HEK293 (cell line): ENCODE data around the gene MMAB.
A peak's percentile ranks its signal among the peaks of the same experiment; 100 is the strongest.

ENCODE experiments used
- CTCF ChIA-PET: fragments of 350-600 bp; formaldehyde crosslinking; extraction: SDS; loops from one replicate; lab custom pipeline; 2021; ENCODE audit warnings: antibody characterized with exemption; lab: Yijun Ruan, JAX
- POLR2A ChIA-PET: fragments of 300-600 bp; formaldehyde crosslinking; extraction: SDS; loops from one replicate; lab custom pipeline; 2020; ENCODE audit warnings: antibody characterized with exemption, inconsistent platforms; lab: Yijun Ruan, JAX
- H3K27ac ChIP-seq: fragments of 200-500 bp; sonication (Bioruptor generic); 2 replicates; pipeline ENCODE4 v1.5.1; 2014; ENCODE audit warnings: low read depth, low read length, control low read depth, inconsistent platforms; ENCODE audit errors: extremely low read depth
- H3K36me3 ChIP-seq, 2 experiments: fragments of 200-500 bp in 1 of 2; sonication (Bioruptor generic) in 1 of 2; 1 replicate in 1 of 2; 2 replicates in 1 of 2; pipeline ENCODE4 v1.5.1; 2014 to 2017; ENCODE audit warnings: inconsistent platforms in 2 of 2, low read length in 2 of 2; ENCODE audit not compliant: control insufficient read depth in 2 of 2, insufficient read depth in 1 of 2
- H3K4me1 ChIP-seq: fragments of 200-500 bp; sonication (Bioruptor generic); 2 replicates; pipeline ENCODE4 v1.5.1; 2014; ENCODE audit warnings: mild to moderate bottlenecking, low read length, inconsistent platforms; ENCODE audit not compliant: control insufficient read depth, insufficient read depth
- H3K4me3 ChIP-seq: 2 replicates; pipeline ENCODE4 v1.5.1; 2011; ENCODE audit warnings: low read depth, mild to moderate bottlenecking, control low read depth, low read length, moderate library complexity
- H3K9me3 ChIP-seq: fragments of 200-500 bp; sonication (Bioruptor generic); 2 replicates; pipeline ENCODE4 v1.5.1; 2014; ENCODE audit warnings: low read depth, low read length, inconsistent platforms; ENCODE audit not compliant: control insufficient read depth, insufficient read depth
- INSM2 ChIP-seq: fragments of 450-650 bp; formaldehyde crosslinking; IDR thresholded peaks from 2 replicates; pipeline ENCODE4 v1.5.1; 2016; ENCODE audit warnings: missing biosample characterization, missing genetic modification characterization
- YY2 ChIP-seq: fragments of 450-650 bp; formaldehyde crosslinking; IDR thresholded peaks from 2 replicates; pipeline ENCODE4 v1.5.1; 2016; ENCODE audit warnings: missing biosample characterization, missing genetic modification characterization
- ZIC2 ChIP-seq: fragments of 450-650 bp; formaldehyde crosslinking; IDR thresholded peaks from 2 replicates; pipeline ENCODE4 v1.5.1; 2016; ENCODE audit warnings: missing biosample characterization, missing genetic modification characterization
- ZNF114 ChIP-seq: fragments of 450-650 bp; formaldehyde crosslinking; IDR thresholded peaks from 2 replicates; pipeline ENCODE4 v1.5.0; 2017; ENCODE audit warnings: missing biosample characterization, missing genetic modification characterization
- ZNF18 ChIP-seq: fragments of 450-650 bp; formaldehyde crosslinking; IDR thresholded peaks from 2 replicates; pipeline ENCODE4 v1.5.1; 2016; ENCODE audit warnings: missing biosample characterization, missing genetic modification characterization
- ZNF184 ChIP-seq: fragments of 450-650 bp; IDR thresholded peaks from 2 replicates; pipeline ENCODE4 v1.5.1; 2018; ENCODE audit warnings: missing biosample characterization, mild to moderate bottlenecking, missing genetic modification characterization
- ZNF221 ChIP-seq: fragments of 450-650 bp; formaldehyde crosslinking; IDR thresholded peaks from 2 replicates; pipeline ENCODE4 v1.5.1; 2017; ENCODE audit warnings: missing biosample characterization, missing genetic modification characterization, borderline replicate concordance
- ZNF26 ChIP-seq: fragments of 450-650 bp; formaldehyde crosslinking; IDR thresholded peaks from 2 replicates; pipeline ENCODE4 v1.5.1; 2016; ENCODE audit warnings: missing biosample characterization, missing genetic modification characterization
- ZNF341 ChIP-seq: fragments of 450-650 bp; formaldehyde crosslinking; IDR thresholded peaks from 2 replicates; pipeline ENCODE4; 2016; ENCODE audit warnings: low read depth, missing biosample characterization, missing genetic modification characterization
- ZNF398 ChIP-seq: fragments of 450-650 bp; formaldehyde crosslinking; IDR thresholded peaks from 2 replicates; pipeline ENCODE4 v1.5.1; 2017; ENCODE audit warnings: missing biosample characterization, missing genetic modification characterization
- ZNF510 ChIP-seq: fragments of 450-650 bp; formaldehyde crosslinking; IDR thresholded peaks from 2 replicates; pipeline ENCODE4 v1.5.1; 2018; ENCODE audit warnings: mild to moderate bottlenecking, missing genetic modification characterization, missing biosample characterization; ENCODE audit not compliant: insufficient replicate concordance
- ZNF624 ChIP-seq: fragments of 450-650 bp; formaldehyde crosslinking; IDR thresholded peaks from 2 replicates; pipeline ENCODE4 v1.5.1; 2017; ENCODE audit warnings: missing biosample characterization, missing genetic modification characterization
- ZNF837 ChIP-seq: fragments of 450-650 bp; formaldehyde crosslinking; IDR thresholded peaks from 2 replicates; pipeline ENCODE4 v1.5.1; 2016; ENCODE audit warnings: missing biosample characterization, missing genetic modification characterization
- ZSCAN16 ChIP-seq: fragments of 450-650 bp; formaldehyde crosslinking; IDR thresholded peaks from 2 replicates; pipeline ENCODE4 v1.5.1; 2016; ENCODE audit warnings: missing biosample characterization, missing genetic modification characterization
- ZSCAN18 ChIP-seq: fragments of 450-650 bp; formaldehyde crosslinking; IDR thresholded peaks from 2 replicates; pipeline ENCODE4 v1.5.1; 2016; ENCODE audit warnings: missing biosample characterization, missing genetic modification characterization
- ZSCAN30 ChIP-seq: fragments of 450-650 bp; IDR thresholded peaks from 2 replicates; pipeline ENCODE4 v1.5.1; 2018; ENCODE audit warnings: missing biosample characterization, mild to moderate bottlenecking, missing genetic modification characterization, moderate library complexity

The MMAB gene

GRCh38 chr12:109540526-109541412, 32.5 kb downstream of the MMAB start:
- H3K4me3 ChIP-seq = no peak overlapping the region
- ChIA-PET CTCF (interaction anchor here (0.7 kb wide), 1 partner anchor 235 kb away, joined by 3 read pairs; no protein-coding TSS in a partner anchor), POLR2A (no interaction called here)
- H3K36me3 ChIP-seq = no peaks in the 10 kb centered on the region
- no peaks in the 10 kb centered on the region for H3K9me3 ChIP-seq
- no peak overlapping the region for H3K27ac ChIP-seq
- H3K4me1 ChIP-seq = no peaks in the 10 kb centered on the region
- TF ChIP-seq ZNF114 = no peak
- TF ChIP-seq ZNF837 (tag by site-specific recombination) = no peak
- no peak for TF ChIP-seq ZNF510 (tag by site-specific recombination)

- Histone ChIP-seq H3K27ac (no peak overlapping the region), H3K4me1 (no peaks in the 10 kb centered on the region), H3K36me3 (peaks cover 0 to 8% of the 10 kb centered on the region in 2 experiments; a peak in 1 of 3 replicates), H3K4me3 (no peak overlapping the region), H3K9me3 (no peaks in the 10 kb centered on the region)
- POLR2A ChIA-PET = interaction anchor here (0.6 kb wide), 1 partner anchor 121 kb away, joined by 4 read pairs; no protein-coding TSS in a partner anchor
- CTCF ChIA-PET = interaction anchor here (0.6 kb wide), 1 partner anchor 10 kb away, joined by 4 read pairs; no protein-coding TSS in a partner anchor
- TF ChIP-seq ZNF624 (tag by site-specific recombination) = no peak
- TF ChIP-seq ZIC2 (tag by site-specific recombination) = peak; percentile 59; the same call in 1 of the 2 replicates
These were observed 33.8 kb downstream of the MMAB start for GRCh38 chr12:109539508-109539907.

GRCh38 chr12:109538191-109538863, 35.0 kb downstream of the MMAB start:
- TF ChIP-seq ZNF26 (tag by site-specific recombination) (no peak), YY2 (tag by site-specific recombination) (no peak), ZSCAN18 (tag by site-specific recombination) (no peak), INSM2 (tag by site-specific recombination) (no peak), ZNF398 (tag by site-specific recombination) (no peak), ZNF184 (tag by site-specific recombination) (no peak), ZNF18 (no peak), ZNF221 (tag by site-specific recombination) (no peak), ZNF114 (no peak), ZNF341 (tag by site-specific recombination) (no peak), ZSCAN30 (tag by site-specific recombination) (no peak), ZSCAN16 (tag by site-specific recombination) (no peak)
- peaks cover 0 to 8% of the 10 kb centered on the region in 2 experiments; a peak in 1 of 3 replicates for H3K36me3 ChIP-seq
- ChIA-PET CTCF (interaction anchor here (0.6 kb wide), 2 partner anchors 111 to 144 kb away, joined by 3 read pairs; no protein-coding TSS in a partner anchor), POLR2A (no interaction called here)
- no peaks in the 10 kb centered on the region for H3K4me1 ChIP-seq
- no peaks in the 10 kb centered on the region for H3K9me3 ChIP-seq
- H3K4me3 ChIP-seq = no peak overlapping the region
- no peak overlapping the region for H3K27ac ChIP-seq
